HEK293 (cell line): ENCODE data around the gene ITFG2.

Source experiments
- CTCF ChIP-seq: fragments of 450-650 bp; formaldehyde crosslinking; IDR thresholded peaks from 2 replicates; pipeline ENCODE4 v1.5.1; 2016; ENCODE audit warnings: missing biosample characterization, missing genetic modification characterization
- KLF16 ChIP-seq: fragments of 450-650 bp; formaldehyde crosslinking; IDR thresholded peaks from 2 replicates; pipeline ENCODE4 v1.5.1; 2017; ENCODE audit warnings: missing biosample characterization, missing genetic modification characterization
- MYNN ChIP-seq: fragments of 450-650 bp; formaldehyde crosslinking; IDR thresholded peaks from 2 replicates; pipeline ENCODE4 v1.5.1; 2016; ENCODE audit warnings: missing biosample characterization, missing genetic modification characterization, borderline replicate concordance
- PRDM1 ChIP-seq: fragments of 450-650 bp; formaldehyde crosslinking; IDR thresholded peaks from 2 replicates; pipeline ENCODE4; 2016; ENCODE audit warnings: missing biosample characterization, missing genetic modification characterization
- TSHZ1 ChIP-seq: fragments of 450-650 bp; formaldehyde crosslinking; IDR thresholded peaks from 2 replicates; pipeline ENCODE4 v1.5.1; 2016; ENCODE audit warnings: missing biosample characterization, missing genetic modification characterization, borderline replicate concordance
- WT1 ChIP-seq: fragments of 450-650 bp; formaldehyde crosslinking; IDR thresholded peaks from 2 replicates; pipeline ENCODE4 v1.5.1; 2016; ENCODE audit warnings: missing biosample characterization, missing genetic modification characterization
- ZFHX2 ChIP-seq: fragments of 450-650 bp; formaldehyde crosslinking; conservative IDR thresholded peaks from 2 replicates; pipeline ENCODE4 v1.5.1; 2016; ENCODE audit warnings: missing biosample characterization, missing genetic modification characterization
- ZNF558 ChIP-seq: fragments of 450-650 bp; formaldehyde crosslinking; IDR thresholded peaks from 2 replicates; pipeline ENCODE4 v1.5.1; 2016; ENCODE audit warnings: missing biosample characterization, missing genetic modification characterization
- ZNF561 ChIP-seq: fragments of 450-650 bp; IDR thresholded peaks from 2 replicates; pipeline ENCODE4 v1.5.1; 2018; ENCODE audit warnings: missing biosample characterization, missing genetic modification characterization, borderline replicate concordance
- ZNF776 ChIP-seq: fragments of 450-650 bp; formaldehyde crosslinking; IDR thresholded peaks from 2 replicates; pipeline ENCODE4 v1.5.0; 2017; ENCODE audit warnings: missing biosample characterization, missing genetic modification characterization, borderline replicate concordance
- ZSCAN30 ChIP-seq: fragments of 450-650 bp; IDR thresholded peaks from 2 replicates; pipeline ENCODE4 v1.5.1; 2018; ENCODE audit warnings: missing biosample characterization, mild to moderate bottlenecking, missing genetic modification characterization, moderate library complexity
- TF ChIP-seq, protein P1 (sequence below): fragments of 450-650 bp; formaldehyde crosslinking; IDR thresholded peaks from 2 replicates; pipeline ENCODE4 v1.5.1; 2016; ENCODE audit warnings: missing biosample characterization, missing genetic modification characterization
- TF ChIP-seq, protein P2 (sequence below): fragments of 450-650 bp; formaldehyde crosslinking; IDR thresholded peaks from 2 replicates; pipeline ENCODE4 v1.5.1; 2016; ENCODE audit warnings: missing biosample characterization, missing genetic modification characterization

DNA sequence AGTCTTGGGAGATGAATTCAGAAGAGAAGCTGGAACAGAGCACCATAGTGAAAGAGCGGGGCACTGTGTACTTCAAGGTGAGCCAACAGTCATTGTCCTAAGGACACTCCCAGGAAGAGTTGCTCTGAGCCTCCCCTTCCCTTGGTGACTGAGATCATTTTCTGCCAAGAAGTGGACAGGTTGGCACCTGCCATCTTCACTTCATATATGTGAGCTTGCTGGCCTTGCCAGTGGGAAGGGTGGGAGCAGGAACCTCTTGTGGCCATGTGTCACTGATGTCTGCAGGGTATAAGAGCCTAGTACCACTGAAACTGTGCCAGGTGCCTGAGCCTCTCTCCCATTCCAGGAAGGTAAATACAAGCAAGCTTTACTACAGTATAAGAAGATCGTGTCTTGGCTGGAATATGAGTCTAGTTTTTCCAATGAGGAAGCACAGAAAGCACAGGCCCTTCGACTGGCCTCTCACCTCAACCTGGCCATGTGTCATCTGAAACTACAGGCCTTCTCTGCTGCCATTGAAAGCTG lies 12.4 kb upstream of the ITFG2 start:
- no peak for TF ChIP-seq ZFHX2 (tag by site-specific recombination)
- no peak for TF ChIP-seq KLF16 (tag by site-specific recombination)
- TF ChIP-seq PRDM1 (tag by site-specific recombination): no peak
- TF ChIP-seq CTCF (tag by site-specific recombination): no peak
- TF ChIP-seq, protein P1, sequence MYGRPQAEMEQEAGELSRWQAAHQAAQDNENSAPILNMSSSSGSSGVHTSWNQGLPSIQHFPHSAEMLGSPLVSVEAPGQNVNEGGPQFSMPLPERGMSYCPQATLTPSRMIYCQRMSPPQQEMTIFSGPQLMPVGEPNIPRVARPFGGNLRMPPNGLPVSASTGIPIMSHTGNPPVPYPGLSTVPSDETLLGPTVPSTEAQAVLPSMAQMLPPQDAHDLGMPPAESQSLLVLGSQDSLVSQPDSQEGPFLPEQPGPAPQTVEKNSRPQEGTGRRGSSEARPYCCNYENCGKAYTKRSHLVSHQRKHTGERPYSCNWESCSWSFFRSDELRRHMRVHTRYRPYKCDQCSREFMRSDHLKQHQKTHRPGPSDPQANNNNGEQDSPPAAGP (tag by site-specific recombination): no peak
- TF ChIP-seq ZNF558 (tag by site-specific recombination): no peak
- no peak for TF ChIP-seq WT1 (tag by site-specific recombination)
- no peak for TF ChIP-seq ZNF776 (tag by site-specific recombination)
- TF ChIP-seq ZNF561 (tag by site-specific recombination): no peak
- no peak for TF ChIP-seq TSHZ1 (tag by site-specific recombination)
- no peak for TF ChIP-seq ZSCAN30 (tag by site-specific recombination)
- TF ChIP-seq MYNN: no peak
- TF ChIP-seq, protein P2, sequence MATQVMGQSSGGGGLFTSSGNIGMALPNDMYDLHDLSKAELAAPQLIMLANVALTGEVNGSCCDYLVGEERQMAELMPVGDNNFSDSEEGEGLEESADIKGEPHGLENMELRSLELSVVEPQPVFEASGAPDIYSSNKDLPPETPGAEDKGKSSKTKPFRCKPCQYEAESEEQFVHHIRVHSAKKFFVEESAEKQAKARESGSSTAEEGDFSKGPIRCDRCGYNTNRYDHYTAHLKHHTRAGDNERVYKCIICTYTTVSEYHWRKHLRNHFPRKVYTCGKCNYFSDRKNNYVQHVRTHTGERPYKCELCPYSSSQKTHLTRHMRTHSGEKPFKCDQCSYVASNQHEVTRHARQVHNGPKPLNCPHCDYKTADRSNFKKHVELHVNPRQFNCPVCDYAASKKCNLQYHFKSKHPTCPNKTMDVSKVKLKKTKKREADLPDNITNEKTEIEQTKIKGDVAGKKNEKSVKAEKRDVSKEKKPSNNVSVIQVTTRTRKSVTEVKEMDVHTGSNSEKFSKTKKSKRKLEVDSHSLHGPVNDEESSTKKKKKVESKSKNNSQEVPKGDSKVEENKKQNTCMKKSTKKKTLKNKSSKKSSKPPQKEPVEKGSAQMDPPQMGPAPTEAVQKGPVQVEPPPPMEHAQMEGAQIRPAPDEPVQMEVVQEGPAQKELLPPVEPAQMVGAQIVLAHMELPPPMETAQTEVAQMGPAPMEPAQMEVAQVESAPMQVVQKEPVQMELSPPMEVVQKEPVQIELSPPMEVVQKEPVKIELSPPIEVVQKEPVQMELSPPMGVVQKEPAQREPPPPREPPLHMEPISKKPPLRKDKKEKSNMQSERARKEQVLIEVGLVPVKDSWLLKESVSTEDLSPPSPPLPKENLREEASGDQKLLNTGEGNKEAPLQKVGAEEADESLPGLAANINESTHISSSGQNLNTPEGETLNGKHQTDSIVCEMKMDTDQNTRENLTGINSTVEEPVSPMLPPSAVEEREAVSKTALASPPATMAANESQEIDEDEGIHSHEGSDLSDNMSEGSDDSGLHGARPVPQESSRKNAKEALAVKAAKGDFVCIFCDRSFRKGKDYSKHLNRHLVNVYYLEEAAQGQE (tag by site-specific recombination): no peak
